ENCODE measurements around the gene ATP5F1D. TPM values are rescaled to one million over a fixed set of nuclear protein-coding genes. Genes with fewer than 3 reads are reported as not detected.

ATP5F1D gene
- total and polyA plus RNA-seq, 2 of the 13 experiments (the other 11 are each of a cell fraction or from before 2014, with no cell fraction given) = 39.4 to 78.7 TPM

DNA sequence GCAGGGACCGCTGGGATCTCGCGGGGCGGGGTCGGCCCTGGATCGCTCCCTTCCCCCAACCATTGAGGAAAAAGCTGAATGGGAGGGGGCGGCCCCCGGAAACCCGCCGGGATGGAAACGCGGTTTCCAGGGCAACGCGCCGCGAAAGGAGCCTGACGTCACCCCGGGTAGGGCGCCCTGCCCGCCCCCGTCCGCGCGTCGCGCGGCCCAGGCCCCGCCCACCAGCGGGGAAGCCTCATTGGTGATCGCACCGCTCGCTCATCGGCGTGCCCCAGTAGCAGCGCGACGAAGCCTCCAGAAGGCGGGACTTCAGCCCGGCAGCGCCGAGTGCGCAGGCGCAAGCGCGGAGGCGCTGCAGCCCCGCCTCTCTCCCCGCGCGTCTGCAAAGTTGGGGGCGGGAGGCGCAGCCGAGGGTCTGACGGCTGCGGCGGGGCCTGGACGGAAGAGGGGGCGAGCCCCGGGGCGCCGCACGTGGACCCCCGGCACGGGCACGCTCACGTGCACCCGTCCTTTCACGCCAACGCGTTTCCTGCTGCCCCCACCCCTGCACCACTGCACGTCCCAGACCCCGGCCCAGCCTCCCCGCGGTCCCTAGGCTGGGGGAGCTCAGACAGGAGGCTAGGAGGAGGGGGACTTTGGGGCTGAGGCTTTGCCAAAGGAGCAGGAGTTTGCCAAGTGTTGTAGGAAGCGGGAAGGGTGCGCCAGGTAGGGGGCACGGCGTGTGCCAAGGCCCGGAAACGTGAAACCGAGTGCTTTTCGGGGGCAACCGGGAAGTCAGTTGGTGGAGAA lies 19.4 kb downstream of the ATP5F1D start (continued):
- TF ChIP-seq, protein P1, sequence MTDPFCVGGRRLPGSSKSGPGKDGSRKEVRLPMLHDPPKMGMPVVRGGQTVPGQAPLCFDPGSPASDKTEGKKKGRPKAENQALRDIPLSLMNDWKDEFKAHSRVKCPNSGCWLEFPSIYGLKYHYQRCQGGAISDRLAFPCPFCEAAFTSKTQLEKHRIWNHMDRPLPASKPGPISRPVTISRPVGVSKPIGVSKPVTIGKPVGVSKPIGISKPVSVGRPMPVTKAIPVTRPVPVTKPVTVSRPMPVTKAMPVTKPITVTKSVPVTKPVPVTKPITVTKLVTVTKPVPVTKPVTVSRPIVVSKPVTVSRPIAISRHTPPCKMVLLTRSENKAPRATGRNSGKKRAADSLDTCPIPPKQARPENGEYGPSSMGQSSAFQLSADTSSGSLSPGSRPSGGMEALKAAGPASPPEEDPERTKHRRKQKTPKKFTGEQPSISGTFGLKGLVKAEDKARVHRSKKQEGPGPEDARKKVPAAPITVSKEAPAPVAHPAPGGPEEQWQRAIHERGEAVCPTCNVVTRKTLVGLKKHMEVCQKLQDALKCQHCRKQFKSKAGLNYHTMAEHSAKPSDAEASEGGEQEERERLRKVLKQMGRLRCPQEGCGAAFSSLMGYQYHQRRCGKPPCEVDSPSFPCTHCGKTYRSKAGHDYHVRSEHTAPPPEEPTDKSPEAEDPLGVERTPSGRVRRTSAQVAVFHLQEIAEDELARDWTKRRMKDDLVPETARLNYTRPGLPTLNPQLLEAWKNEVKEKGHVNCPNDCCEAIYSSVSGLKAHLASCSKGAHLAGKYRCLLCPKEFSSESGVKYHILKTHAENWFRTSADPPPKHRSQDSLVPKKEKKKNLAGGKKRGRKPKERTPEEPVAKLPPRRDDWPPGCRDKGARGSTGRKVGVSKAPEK (CRISPR knock-in tag; IDR thresholded peaks at IDR 0.05; ENCODE audit: borderline replicate concordance) = no peak
- TF ChIP-seq MIXL1 (CRISPR knock-in tag; IDR thresholded peaks at IDR 0.05) (no peak), ZMYM2 (CRISPR knock-in tag; IDR thresholded peaks at IDR 0.05) (no peak), STAT5B (CRISPR knock-in tag; IDR thresholded peaks at IDR 0.05) (0 out of 2 replicates have a peak, but pooled peaks have one; percentile 12), MATR3 (CRISPR knock-in tag; IDR thresholded peaks at IDR 0.05) (no peak), NCOA5 (CRISPR knock-in tag; IDR thresholded peaks at IDR 0.05) (no peak), JUN (CRISPR knock-in tag; IDR thresholded peaks at IDR 0.05) (peak; percentile 55; the same call in 1 of the 2 replicates), ZFP36L2 (CRISPR knock-in tag; IDR thresholded peaks at IDR 0.05) (no peak), POLR2AphosphoS2 (IDR thresholded peaks at IDR 0.05; ENCODE audit: low read depth, low read length) (no peak), ZNF337 (CRISPR knock-in tag; IDR thresholded peaks at IDR 0.05; ENCODE audit: borderline replicate concordance, low read depth) (no peak), ZBTB38 (CRISPR knock-in tag; IDR thresholded peaks at IDR 0.05) (peak; percentile 75), ZNF460 (CRISPR knock-in tag; IDR thresholded peaks at IDR 0.05; ENCODE audit: borderline replicate concordance) (no peak), HOXA9 (CRISPR knock-in tag; IDR thresholded peaks at IDR 0.05; ENCODE audit: borderline replicate concordance) (no peak), TGIF2 (CRISPR knock-in tag; IDR thresholded peaks at IDR 0.05) (0 out of 2 replicates have a peak, but pooled peaks have one; percentile 32)
- TF ChIP-seq, protein P2, sequence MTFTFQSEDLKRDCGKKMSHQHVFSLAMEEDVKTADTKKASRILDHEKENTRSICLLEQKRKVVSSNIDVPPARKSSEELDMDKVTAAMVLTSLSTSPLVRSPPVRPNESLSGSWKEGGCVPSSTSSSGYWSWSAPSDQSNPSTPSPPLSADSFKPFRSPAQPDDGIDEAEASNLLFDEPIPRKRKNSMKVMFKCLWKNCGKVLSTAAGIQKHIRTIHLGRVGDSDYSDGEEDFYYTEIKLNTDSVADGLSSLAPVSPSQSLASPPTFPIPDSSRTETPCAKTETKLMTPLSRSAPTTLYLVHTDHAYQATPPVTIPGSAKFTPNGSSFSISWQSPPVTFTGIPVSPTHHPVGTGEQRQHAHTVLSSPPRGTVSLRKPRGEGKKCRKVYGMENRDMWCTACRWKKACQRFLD (CRISPR knock-in tag; IDR thresholded peaks at IDR 0.05; ENCODE audit: borderline replicate concordance) = no peak
- TF ChIP-seq, protein P3, sequence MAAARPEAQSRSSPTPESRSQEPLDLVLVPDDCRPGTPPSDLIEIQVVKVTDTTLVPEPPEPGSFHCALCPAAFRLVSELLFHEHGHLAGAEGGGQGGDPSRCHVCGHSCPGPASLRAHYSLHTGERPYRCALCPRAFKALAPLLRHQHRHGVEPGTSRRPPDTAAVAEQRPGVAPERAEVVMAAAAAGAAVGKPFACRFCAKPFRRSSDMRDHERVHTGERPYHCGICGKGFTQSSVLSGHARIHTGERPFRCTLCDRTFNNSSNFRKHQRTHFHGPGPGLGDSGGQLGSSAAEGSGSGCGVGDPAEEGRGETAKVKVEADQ (CRISPR knock-in tag; IDR thresholded peaks at IDR 0.05; ENCODE audit: borderline replicate concordance) = no peak
- TF ChIP-seq, protein P4, sequence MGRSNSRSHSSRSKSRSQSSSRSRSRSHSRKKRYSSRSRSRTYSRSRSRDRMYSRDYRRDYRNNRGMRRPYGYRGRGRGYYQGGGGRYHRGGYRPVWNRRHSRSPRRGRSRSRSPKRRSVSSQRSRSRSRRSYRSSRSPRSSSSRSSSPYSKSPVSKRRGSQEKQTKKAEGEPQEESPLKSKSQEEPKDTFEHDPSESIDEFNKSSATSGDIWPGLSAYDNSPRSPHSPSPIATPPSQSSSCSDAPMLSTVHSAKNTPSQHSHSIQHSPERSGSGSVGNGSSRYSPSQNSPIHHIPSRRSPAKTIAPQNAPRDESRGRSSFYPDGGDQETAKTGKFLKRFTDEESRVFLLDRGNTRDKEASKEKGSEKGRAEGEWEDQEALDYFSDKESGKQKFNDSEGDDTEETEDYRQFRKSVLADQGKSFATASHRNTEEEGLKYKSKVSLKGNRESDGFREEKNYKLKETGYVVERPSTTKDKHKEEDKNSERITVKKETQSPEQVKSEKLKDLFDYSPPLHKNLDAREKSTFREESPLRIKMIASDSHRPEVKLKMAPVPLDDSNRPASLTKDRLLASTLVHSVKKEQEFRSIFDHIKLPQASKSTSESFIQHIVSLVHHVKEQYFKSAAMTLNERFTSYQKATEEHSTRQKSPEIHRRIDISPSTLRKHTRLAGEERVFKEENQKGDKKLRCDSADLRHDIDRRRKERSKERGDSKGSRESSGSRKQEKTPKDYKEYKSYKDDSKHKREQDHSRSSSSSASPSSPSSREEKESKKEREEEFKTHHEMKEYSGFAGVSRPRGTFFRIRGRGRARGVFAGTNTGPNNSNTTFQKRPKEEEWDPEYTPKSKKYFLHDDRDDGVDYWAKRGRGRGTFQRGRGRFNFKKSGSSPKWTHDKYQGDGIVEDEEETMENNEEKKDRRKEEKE (IDR thresholded peaks at IDR 0.05) = no peak
- TF ChIP-seq, protein P5, sequence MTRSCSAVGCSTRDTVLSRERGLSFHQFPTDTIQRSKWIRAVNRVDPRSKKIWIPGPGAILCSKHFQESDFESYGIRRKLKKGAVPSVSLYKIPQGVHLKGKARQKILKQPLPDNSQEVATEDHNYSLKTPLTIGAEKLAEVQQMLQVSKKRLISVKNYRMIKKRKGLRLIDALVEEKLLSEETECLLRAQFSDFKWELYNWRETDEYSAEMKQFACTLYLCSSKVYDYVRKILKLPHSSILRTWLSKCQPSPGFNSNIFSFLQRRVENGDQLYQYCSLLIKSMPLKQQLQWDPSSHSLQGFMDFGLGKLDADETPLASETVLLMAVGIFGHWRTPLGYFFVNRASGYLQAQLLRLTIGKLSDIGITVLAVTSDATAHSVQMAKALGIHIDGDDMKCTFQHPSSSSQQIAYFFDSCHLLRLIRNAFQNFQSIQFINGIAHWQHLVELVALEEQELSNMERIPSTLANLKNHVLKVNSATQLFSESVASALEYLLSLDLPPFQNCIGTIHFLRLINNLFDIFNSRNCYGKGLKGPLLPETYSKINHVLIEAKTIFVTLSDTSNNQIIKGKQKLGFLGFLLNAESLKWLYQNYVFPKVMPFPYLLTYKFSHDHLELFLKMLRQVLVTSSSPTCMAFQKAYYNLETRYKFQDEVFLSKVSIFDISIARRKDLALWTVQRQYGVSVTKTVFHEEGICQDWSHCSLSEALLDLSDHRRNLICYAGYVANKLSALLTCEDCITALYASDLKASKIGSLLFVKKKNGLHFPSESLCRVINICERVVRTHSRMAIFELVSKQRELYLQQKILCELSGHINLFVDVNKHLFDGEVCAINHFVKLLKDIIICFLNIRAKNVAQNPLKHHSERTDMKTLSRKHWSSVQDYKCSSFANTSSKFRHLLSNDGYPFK (CRISPR knock-in tag; IDR thresholded peaks at IDR 0.05; ENCODE audit: borderline replicate concordance) = no peak

Data from HepG2 (cell line).